HepG2 (cell line): Measurements from ENCODE around the gene MPZ. TPM values are rescaled to one million over a fixed set of nuclear protein-coding genes. Genes with fewer than 3 reads are reported as not detected.

Experiments used
- CCAR2 ChIP-seq: fragments of 200-400 bp; formaldehyde crosslinking; optimal IDR thresholded peaks from 2 replicates; pipeline ENCODE3; 2018; ENCODE audit warnings: low read depth, mild to moderate bottlenecking, low read length, moderate library complexity
- HNRNPLL ChIP-seq: fragments of 200-400 bp; formaldehyde crosslinking; IDR thresholded peaks from 2 replicates; pipeline ENCODE4 v1.6.1; 2017; ENCODE audit warnings: mild to moderate bottlenecking, low read depth, low read length; ENCODE audit not compliant: poor library complexity, severe bottlenecking
- KDM1A ChIP-seq: IDR thresholded peaks from 2 replicates; pipeline ENCODE4 v1.6.1; 2016; ENCODE audit warnings: missing compliant biosample characterization
- MAFF ChIP-seq: IDR thresholded peaks from 2 replicates; pipeline ENCODE4 v1.6.1; 2011; ENCODE audit warnings: low read depth, low read length, improper control_type of control experiment
- NONO ChIP-seq, 2 experiments: fragments of 450-650 bp in 1 of 2; sonication (generic) in 1 of 2; formaldehyde crosslinking in 1 of 2; IDR thresholded peaks in 1 of 2; conservative IDR thresholded peaks in 1 of 2; 2 replicates each; pipeline versions ENCODE4 v1.6.1 to v1.8.0; 2017 to 2022; ENCODE audit warnings: mild to moderate bottlenecking in 1 of 2, missing genetic modification reagents in 1 of 2, moderate library complexity in 1 of 2
- PCBP1 ChIP-seq: fragments of 200-400 bp; formaldehyde crosslinking; IDR thresholded peaks from 2 replicates; pipeline ENCODE4 v1.6.1; 2017; ENCODE audit warnings: mild to moderate bottlenecking, low read depth, low read length, borderline replicate concordance
- POLR2AphosphoS2 ChIP-seq: IDR thresholded peaks from 2 replicates; pipeline ENCODE4 v1.6.1; 2011; ENCODE audit warnings: low read depth, low read length, improper control_type of control experiment
- SCMH1 ChIP-seq: sonication (generic); formaldehyde crosslinking; IDR thresholded peaks from 2 replicates; pipeline ENCODE4 v1.9.0; 2021; ENCODE audit warnings: missing genetic modification reagents, mild to moderate bottlenecking, borderline replicate concordance
- ZFP36 ChIP-seq: fragments of 150-350 bp; IDR thresholded peaks from 2 replicates; pipeline ENCODE4 v1.6.1; 2018; ENCODE audit warnings: borderline replicate concordance, low read length, low read depth; ENCODE audit not compliant: partially characterized antibody
- ZNF800 ChIP-seq: sonication (generic); formaldehyde crosslinking; IDR thresholded peaks from 2 replicates; pipeline ENCODE4 v1.4.0; 2020; ENCODE audit warnings: missing genetic modification reagents
- polyA plus RNA-seq, 8 experiments: library from polyadenylated mRNA; depleted of rRNA in 3 of 8; stranded (reverse) in 7 of 8; unstranded in 1 of 8; fragments of >200 nt; fragmentation: Illumina TruSeq in 4 of 8; extraction: Trizol in 4 of 8; gene quantifications; 2 replicates each; pipeline versions ENCODE4 v1.2.1 to v1.2.3, GENCODE V29; 2011 to 2016; ENCODE audit warnings: low read depth in 4 of 8, missing spikeins in 1 of 8, mixed read lengths in 1 of 8; ENCODE audit not compliant: insufficient read depth in 1 of 8
- total RNA-seq, 5 experiments: library from RNA; depleted of rRNA; stranded (reverse); fragments of >200 nt; fragmentation: Illumina TruSeq; extraction: Trizol; gene quantifications; 2 replicates each; pipeline ENCODE4 v1.2.3, GENCODE V29; 2016; ENCODE audit warnings: low read depth in 1 of 5
- TF ChIP-seq, protein P1 (sequence below): sonication (generic); formaldehyde crosslinking; IDR thresholded peaks from 2 replicates; pipeline ENCODE4 v1.5.0; 2020; ENCODE audit warnings: mild to moderate bottlenecking, missing genetic modification reagents, borderline replicate concordance
- TF ChIP-seq, protein P2 (sequence below): sonication (generic); formaldehyde crosslinking; IDR thresholded peaks from 2 replicates; pipeline ENCODE4 v1.5.1; 2020; ENCODE audit warnings: mild to moderate bottlenecking, missing genetic modification reagents, borderline replicate concordance

The MPZ gene
- total and polyA plus RNA-seq, 2 of the 13 experiments (the other 11 are each of a cell fraction or from before 2014, with no cell fraction given): 18.3 to 24.6 TPM

GRCh38 chr1:161313554-161314200, 3.9 kb upstream of the MPZ start (continued):
- TF ChIP-seq SCMH1: no peak
- no peak for TF ChIP-seq POLR2AphosphoS2
- TF ChIP-seq PCBP1: no peak
- TF ChIP-seq KDM1A (CRISPR knock-in tag): no peak
- TF ChIP-seq ZNF800 (CRISPR knock-in tag): no peak
- TF ChIP-seq, protein P1, sequence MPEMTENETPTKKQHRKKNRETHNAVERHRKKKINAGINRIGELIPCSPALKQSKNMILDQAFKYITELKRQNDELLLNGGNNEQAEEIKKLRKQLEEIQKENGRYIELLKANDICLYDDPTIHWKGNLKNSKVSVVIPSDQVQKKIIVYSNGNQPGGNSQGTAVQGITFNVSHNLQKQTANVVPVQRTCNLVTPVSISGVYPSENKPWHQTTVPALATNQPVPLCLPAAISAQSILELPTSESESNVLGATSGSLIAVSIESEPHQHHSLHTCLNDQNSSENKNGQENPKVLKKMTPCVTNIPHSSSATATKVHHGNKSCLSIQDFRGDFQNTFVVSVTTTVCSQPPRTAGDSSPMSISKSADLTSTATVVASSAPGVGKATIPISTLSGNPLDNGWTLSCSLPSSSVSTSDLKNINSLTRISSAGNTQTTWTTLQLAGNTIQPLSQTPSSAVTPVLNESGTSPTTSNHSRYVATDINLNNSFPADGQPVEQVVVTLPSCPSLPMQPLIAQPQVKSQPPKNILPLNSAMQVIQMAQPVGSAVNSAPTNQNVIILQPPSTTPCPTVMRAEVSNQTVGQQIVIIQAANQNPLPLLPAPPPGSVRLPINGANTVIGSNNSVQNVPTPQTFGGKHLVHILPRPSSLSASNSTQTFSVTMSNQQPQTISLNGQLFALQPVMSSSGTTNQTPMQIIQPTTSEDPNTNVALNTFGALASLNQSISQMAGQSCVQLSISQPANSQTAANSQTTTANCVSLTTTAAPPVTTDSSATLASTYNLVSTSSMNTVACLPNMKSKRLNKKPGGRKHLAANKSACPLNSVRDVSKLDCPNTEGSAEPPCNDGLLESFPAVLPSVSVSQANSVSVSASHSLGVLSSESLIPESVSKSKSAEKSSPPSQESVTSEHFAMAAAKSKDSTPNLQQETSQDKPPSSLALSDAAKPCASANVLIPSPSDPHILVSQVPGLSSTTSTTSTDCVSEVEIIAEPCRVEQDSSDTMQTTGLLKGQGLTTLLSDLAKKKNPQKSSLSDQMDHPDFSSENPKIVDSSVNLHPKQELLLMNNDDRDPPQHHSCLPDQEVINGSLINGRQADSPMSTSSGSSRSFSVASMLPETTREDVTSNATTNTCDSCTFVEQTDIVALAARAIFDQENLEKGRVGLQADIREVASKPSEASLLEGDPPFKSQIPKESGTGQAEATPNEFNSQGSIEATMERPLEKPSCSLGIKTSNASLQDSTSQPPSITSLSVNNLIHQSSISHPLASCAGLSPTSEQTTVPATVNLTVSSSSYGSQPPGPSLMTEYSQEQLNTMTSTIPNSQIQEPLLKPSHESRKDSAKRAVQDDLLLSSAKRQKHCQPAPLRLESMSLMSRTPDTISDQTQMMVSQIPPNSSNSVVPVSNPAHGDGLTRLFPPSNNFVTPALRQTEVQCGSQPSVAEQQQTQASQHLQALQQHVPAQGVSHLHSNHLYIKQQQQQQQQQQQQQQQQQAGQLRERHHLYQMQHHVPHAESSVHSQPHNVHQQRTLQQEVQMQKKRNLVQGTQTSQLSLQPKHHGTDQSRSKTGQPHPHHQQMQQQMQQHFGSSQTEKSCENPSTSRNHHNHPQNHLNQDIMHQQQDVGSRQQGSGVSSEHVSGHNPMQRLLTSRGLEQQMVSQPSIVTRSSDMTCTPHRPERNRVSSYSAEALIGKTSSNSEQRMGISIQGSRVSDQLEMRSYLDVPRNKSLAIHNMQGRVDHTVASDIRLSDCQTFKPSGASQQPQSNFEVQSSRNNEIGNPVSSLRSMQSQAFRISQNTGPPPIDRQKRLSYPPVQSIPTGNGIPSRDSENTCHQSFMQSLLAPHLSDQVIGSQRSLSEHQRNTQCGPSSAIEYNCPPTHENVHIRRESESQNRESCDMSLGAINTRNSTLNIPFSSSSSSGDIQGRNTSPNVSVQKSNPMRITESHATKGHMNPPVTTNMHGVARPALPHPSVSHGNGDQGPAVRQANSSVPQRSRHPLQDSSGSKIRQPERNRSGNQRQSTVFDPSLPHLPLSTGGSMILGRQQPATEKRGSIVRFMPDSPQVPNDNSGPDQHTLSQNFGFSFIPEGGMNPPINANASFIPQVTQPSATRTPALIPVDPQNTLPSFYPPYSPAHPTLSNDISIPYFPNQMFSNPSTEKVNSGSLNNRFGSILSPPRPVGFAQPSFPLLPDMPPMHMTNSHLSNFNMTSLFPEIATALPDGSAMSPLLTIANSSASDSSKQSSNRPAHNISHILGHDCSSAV (CRISPR knock-in tag): no peak
- TF ChIP-seq, protein P2, sequence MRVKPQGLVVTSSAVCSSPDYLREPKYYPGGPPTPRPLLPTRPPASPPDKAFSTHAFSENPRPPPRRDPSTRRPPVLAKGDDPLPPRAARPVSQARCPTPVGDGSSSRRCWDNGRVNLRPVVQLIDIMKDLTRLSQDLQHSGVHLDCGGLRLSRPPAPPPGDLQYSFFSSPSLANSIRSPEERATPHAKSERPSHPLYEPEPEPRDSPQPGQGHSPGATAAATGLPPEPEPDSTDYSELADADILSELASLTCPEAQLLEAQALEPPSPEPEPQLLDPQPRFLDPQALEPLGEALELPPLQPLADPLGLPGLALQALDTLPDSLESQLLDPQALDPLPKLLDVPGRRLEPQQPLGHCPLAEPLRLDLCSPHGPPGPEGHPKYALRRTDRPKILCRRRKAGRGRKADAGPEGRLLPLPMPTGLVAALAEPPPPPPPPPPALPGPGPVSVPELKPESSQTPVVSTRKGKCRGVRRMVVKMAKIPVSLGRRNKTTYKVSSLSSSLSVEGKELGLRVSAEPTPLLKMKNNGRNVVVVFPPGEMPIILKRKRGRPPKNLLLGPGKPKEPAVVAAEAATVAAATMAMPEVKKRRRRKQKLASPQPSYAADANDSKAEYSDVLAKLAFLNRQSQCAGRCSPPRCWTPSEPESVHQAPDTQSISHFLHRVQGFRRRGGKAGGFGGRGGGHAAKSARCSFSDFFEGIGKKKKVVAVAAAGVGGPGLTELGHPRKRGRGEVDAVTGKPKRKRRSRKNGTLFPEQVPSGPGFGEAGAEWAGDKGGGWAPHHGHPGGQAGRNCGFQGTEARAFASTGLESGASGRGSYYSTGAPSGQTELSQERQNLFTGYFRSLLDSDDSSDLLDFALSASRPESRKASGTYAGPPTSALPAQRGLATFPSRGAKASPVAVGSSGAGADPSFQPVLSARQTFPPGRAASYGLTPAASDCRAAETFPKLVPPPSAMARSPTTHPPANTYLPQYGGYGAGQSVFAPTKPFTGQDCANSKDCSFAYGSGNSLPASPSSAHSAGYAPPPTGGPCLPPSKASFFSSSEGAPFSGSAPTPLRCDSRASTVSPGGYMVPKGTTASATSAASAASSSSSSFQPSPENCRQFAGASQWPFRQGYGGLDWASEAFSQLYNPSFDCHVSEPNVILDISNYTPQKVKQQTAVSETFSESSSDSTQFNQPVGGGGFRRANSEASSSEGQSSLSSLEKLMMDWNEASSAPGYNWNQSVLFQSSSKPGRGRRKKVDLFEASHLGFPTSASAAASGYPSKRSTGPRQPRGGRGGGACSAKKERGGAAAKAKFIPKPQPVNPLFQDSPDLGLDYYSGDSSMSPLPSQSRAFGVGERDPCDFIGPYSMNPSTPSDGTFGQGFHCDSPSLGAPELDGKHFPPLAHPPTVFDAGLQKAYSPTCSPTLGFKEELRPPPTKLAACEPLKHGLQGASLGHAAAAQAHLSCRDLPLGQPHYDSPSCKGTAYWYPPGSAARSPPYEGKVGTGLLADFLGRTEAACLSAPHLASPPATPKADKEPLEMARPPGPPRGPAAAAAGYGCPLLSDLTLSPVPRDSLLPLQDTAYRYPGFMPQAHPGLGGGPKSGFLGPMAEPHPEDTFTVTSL (CRISPR knock-in tag): no peak
- no peak for TF ChIP-seq NONO (IDR thresholded peaks at IDR 0.05)
- no peak for TF ChIP-seq NONO (CRISPR knock-in tag; conservative IDR thresholded peaks at IDR 0.05)
- TF ChIP-seq CCAR2: no peak
- TF ChIP-seq ZFP36: no peak
- no peak for TF ChIP-seq MAFF
- TF ChIP-seq HNRNPLL: no peak
